ENCODE measurements around the gene PDE5A.
"Not testable (repeated sequence)": the region's sequence is repeated elsewhere in the genome, so short reads cannot be mapped to it uniquely, and the experiment has no call there.

The PDE5A gene

GRCh38 chr4:119477412-119478053, 151.1 kb downstream of the PDE5A start:
- no peaks in the 10 kb centered on the region for H3K9me3 Mint-ChIP-seq
- H3K4me1 Mint-ChIP-seq, result no peaks in the 10 kb centered on the region
- H3K27me3 Mint-ChIP-seq, result no peaks in the 10 kb centered on the region
- H3K36me3 Mint-ChIP-seq, result peaks cover 37% of the 10 kb centered on the region
- no peak overlapping the region for H3K27ac Mint-ChIP-seq
- CTCF ChIA-PET, result no interaction called here
- no peak overlapping the region for H3K4me3 Mint-ChIP-seq
- no peak for DNase-seq

DNA sequence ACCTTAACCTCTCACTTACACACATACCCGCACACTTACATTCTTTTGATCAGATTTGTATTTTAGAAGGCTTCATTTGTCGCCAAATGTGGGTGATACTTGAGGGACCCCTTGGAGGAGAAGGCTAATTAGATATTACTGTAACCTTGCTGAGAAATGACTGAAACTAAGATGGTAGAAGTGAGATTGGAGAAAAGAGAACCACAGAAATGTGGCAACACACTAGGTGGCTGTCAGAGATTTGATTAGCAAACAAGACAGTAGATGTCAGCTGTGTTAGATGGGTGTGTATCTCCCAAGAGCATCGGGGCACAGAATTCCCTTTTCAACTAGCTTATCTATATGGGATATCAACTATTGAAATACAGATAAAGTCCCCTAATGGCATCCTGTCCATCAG, 157.3 kb downstream of the PDE5A start:
- no peaks in the 10 kb centered on the region for H3K27me3 Mint-ChIP-seq
- H3K4me1 Mint-ChIP-seq, result no peaks in the 10 kb centered on the region
- H3K27ac Mint-ChIP-seq, result no peak overlapping the region
- no peak overlapping the region for H3K4me3 Mint-ChIP-seq
- DNase-seq, result no peak
- H3K36me3 Mint-ChIP-seq, result peaks cover 7% of the 10 kb centered on the region
- CTCF ChIA-PET, result no interaction called here
- no peaks in the 10 kb centered on the region for H3K9me3 Mint-ChIP-seq

DNA sequence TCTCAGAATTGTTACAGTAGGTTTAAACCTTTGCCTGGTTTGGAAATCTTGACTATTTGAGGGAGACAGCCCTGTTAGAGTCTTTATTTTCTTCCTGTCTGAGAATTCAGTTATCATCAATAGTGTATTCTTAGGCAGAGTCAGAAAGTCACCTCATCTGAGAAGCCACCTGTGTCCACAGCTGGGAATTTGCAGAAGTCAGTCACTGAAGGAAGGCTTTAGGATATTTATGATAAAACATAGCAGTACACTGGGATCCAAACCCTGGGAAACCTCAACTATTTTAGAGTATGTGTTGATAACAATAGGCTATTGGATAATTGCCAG, 157.9 kb downstream of the PDE5A start:
- H3K27me3 Mint-ChIP-seq, H3K4me3 Mint-ChIP-seq, H3K9me3 Mint-ChIP-seq, CTCF ChIA-PET, H3K4me1 Mint-ChIP-seq, H3K27ac Mint-ChIP-seq, H3K36me3 Mint-ChIP-seq, DNase-seq: not testable (repeated sequence)

- H3K9me3 Mint-ChIP-seq, H3K4me1 Mint-ChIP-seq, H3K27me3 Mint-ChIP-seq, H3K27ac Mint-ChIP-seq, H3K4me3 Mint-ChIP-seq, H3K36me3 Mint-ChIP-seq, DNase-seq, CTCF ChIA-PET: not testable (repeated sequence)
Observed at GRCh38 chr4:119470021-119470736, 158.4 kb downstream of the PDE5A start.

DNA sequence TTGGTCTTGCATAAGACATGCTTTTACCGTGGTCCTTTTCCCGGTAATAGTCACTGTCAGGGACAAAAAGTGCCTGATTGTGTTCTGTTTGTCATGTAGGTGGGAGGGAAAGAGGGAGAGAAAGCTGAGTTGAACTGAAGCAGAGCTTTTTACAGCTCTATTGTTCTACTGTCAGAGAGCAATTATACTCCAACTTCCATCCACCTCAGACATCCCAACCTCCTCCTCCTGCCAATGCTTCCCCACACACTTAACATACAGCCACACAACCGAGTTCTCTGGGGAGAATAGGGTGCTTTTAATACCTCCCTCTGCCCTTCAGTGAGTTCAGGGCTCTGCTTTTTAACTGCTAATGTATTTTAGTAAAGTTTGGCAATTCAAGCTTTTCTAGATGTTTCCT, 159.6 kb downstream of the PDE5A start:
- CTCF ChIA-PET, H3K27ac Mint-ChIP-seq, H3K27me3 Mint-ChIP-seq, H3K4me1 Mint-ChIP-seq, H3K9me3 Mint-ChIP-seq, DNase-seq, H3K36me3 Mint-ChIP-seq, H3K4me3 Mint-ChIP-seq: not testable (repeated sequence)

DNA sequence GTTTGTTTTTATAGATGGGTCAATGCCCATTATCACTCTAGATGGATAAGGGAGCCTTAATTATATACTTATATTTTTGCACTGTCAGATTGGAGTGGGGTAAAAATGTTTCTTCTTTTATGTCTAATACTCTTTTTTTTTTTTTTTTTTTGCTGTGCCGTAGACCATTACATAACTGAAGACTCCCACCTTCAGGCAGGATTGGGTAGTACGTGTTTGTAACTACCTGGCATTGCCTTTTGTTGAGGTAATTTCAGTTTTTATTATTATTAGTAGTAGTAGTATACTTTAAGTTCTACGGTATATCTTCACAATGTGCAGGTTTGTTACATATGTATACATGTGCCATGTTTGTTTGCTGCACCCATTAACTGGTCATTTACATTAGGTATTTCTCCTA, 165.9 kb downstream of the PDE5A start:
- CTCF ChIA-PET, H3K4me1 Mint-ChIP-seq, H3K4me3 Mint-ChIP-seq, H3K36me3 Mint-ChIP-seq, H3K27me3 Mint-ChIP-seq, H3K9me3 Mint-ChIP-seq: not testable (repeated sequence)
- peak overlapping the region; percentile 35 for H3K27ac Mint-ChIP-seq
- peak; percentile 56 for DNase-seq

GRCh38 chr4:119455734-119456133, 172.9 kb downstream of the PDE5A start:
- H3K36me3 Mint-ChIP-seq, H3K9me3 Mint-ChIP-seq, CTCF ChIA-PET, H3K27me3 Mint-ChIP-seq: not testable (repeated sequence)
- DNase-seq, result peak; percentile 23
- Mint-ChIP-seq H3K4me3 (peak overlapping the region; percentile 87), H3K4me1 (peaks cover 12% of the 10 kb centered on the region), H3K27ac (peak overlapping the region; percentile 98)

DNA sequence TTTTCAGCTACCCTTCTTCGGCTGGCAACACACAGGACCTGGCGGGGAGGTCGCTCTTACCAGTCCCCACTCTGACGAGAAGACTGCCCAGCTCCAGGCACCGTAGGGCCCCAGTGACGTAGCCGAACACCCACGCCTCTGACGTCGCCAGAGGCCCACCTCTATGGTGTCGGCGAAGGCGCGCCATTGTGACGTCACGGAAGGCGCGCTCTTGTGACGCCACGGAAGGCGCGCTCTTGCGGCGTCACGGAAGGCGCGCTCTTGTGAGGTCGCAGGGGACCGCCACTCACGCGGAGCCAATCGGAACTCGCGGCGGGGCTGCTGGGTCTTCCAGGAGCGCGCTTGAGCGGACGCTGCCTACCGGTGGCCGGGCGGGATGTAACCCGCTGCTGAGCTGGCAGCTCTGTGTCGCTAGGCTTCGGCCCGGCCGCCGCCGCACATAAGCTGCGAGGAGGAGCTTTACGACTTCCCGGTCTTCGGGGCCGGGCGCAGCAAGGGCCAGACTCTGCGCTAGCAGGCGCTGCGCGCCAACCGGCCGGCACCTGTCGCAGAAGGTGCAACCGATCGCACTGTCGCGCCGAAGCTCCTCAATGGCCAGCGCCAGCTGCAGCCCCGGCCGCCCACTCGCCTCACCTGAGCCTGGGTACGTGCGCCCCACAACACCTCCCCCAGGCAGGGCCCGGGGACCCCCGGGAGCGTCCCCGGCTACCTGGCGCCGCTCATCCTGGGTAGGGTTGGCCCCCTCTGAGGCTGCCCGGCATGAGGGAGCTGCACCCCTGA, 173.9 kb downstream of the PDE5A start:
- DNase-seq, result peak; percentile 95
- peak overlapping the region; percentile 98 for H3K27ac Mint-ChIP-seq

DNA sequence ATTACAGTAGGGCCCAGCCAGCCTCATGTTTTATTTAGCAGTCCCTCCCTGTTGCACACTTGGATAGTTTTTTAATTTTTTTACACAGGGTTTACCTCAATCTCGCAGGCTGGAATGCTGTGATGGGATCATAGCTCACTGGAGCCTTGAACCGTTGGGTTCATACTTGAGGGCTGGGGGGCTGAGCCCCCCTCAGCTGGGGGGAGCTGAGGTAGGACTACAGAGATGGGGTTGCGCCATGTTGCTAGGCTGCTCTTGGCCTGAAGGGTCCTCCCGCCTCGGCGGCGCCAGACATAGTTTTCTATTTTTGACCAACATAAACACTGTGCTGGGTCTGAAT, 174.5 kb downstream of the PDE5A start:
- DNase-seq, H3K9me3 Mint-ChIP-seq, CTCF ChIA-PET, H3K36me3 Mint-ChIP-seq, H3K27me3 Mint-ChIP-seq: not testable (repeated sequence)
- H3K27ac Mint-ChIP-seq, result peak overlapping the region; percentile 98
- peaks cover 12% of the 10 kb centered on the region for H3K4me1 Mint-ChIP-seq
- H3K4me3 Mint-ChIP-seq, result peak overlapping the region; percentile 87

More for the DNA sequence above, 173.9 kb downstream of the PDE5A start:
- Mint-ChIP-seq H3K4me1 (peaks cover 12% of the 10 kb centered on the region), H3K4me3 (peak overlapping the region; percentile 87)
- CTCF ChIA-PET, H3K27me3 Mint-ChIP-seq, H3K9me3 Mint-ChIP-seq, H3K36me3 Mint-ChIP-seq: not testable (repeated sequence)

DNA sequence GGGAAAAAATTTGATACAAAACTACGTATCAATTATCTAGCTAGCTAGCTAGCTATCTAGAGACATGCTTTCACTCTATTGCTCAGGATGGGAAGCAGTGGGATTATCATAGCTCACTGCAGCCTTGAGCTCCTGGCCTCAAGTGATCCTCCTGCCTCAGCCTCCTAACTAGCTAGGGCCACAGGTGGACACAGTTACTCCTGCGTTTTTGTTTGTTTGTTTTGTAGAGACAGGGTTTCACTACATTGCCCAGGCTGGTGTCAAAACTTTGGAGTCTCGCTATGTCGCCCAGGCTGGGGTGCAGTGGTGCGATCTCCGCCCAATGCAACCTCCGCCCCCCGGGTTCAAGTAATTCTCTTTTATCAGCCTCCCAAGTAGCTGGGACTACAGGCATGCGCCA, 175.3 kb downstream of the PDE5A start:
- CTCF ChIA-PET, result not testable (repeated sequence)
- H3K4me3 Mint-ChIP-seq, result peak overlapping the region; percentile 21

GRCh38 chr4:119449851-119450250, 178.8 kb downstream of the PDE5A start:
- H3K9me3 Mint-ChIP-seq, H3K27me3 Mint-ChIP-seq, H3K4me1 Mint-ChIP-seq, H3K27ac Mint-ChIP-seq, DNase-seq, H3K36me3 Mint-ChIP-seq, H3K4me3 Mint-ChIP-seq, CTCF ChIA-PET: not testable (repeated sequence)

More for the DNA sequence above, 175.3 kb downstream of the PDE5A start:
- H3K27me3 Mint-ChIP-seq, H3K36me3 Mint-ChIP-seq, H3K9me3 Mint-ChIP-seq, DNase-seq: not testable (repeated sequence)
- H3K27ac Mint-ChIP-seq, result peak overlapping the region; percentile 76
- H3K4me1 Mint-ChIP-seq, result peaks cover 12% of the 10 kb centered on the region
